ENCODE results near the gene GPSM3. TPM values are rescaled to one million over a fixed set of nuclear protein-coding genes. Genes with fewer than 3 reads are reported as not detected.

GPSM3 gene
- total and polyA plus RNA-seq, 2 of the 13 experiments (the other 11 are each of a cell fraction or from before 2014, with no cell fraction given): 0.18 to 6.2 TPM

DNA sequence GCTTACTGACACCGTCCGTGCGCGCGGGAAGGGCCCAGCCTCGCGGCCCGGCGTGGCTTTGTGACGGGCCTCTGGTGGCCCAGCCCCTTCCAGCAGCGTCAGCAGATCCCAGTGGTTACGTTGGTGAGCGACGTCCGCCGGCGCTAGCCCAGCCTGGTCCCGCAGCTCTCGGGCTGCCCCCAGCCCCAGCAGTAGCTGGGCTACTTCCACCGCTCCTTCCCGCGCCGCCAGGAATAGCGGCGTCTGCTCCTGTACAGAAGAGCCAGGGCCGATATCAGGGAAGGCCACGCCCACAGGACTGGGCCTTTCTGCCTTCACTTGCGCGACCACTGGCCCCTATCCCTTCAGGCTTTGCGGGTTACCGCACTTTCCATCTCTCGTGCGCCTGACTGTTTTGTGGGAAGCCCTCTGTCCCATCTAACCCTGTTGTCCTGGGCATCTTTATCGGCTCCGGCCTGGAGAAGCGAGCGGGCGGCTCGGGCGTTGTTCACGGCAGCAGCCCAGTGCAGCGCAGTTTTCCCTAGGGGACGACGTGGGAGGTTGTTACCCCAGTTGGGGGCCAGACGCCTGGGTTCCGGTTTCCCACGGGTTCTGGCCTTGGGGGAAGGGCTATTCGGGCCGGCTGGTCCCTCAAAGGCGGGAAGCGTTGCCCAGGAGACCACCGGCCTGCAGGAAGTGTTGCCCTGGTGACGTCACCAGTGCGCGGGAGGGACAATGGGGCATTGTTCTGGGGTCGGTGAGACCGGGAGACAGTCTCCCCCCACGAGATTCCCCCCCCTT is 3.6 kb upstream of the GPSM3 start (continued):
- TF ChIP-seq ZNF589 (CRISPR knock-in tag; conservative IDR thresholded peaks at IDR 0.05) (peak; percentile 64; the same call in 1 of the 2 replicates), ZNF564 (CRISPR knock-in tag; IDR thresholded peaks at IDR 0.05) (no peak), ZBTB3 (CRISPR knock-in tag; IDR thresholded peaks at IDR 0.05; ENCODE audit: borderline replicate concordance, low read depth) (0 out of 2 replicates have a peak, but pooled peaks have one; percentile 37), SRY (CRISPR knock-in tag; IDR thresholded peaks at IDR 0.05) (peak; percentile 92; the same call in 1 of the 2 replicates), ZNF382 (CRISPR knock-in tag; IDR thresholded peaks at IDR 0.05; ENCODE audit: borderline replicate concordance) (no peak), SP1 (IDR thresholded peaks at IDR 0.05) (no peak), SP1 (CRISPR knock-in tag; IDR thresholded peaks at IDR 0.05) (peak; percentile 89), ZNF605 (CRISPR knock-in tag; IDR thresholded peaks at IDR 0.05) (peak; percentile 95), ZNF776 (CRISPR knock-in tag; IDR thresholded peaks at IDR 0.05) (peak; percentile 82; the same call in 1 of the 2 replicates), ZNF816 (CRISPR knock-in tag; IDR thresholded peaks at IDR 0.05; ENCODE audit: borderline replicate concordance) (no peak; the same call in 1 of the 2 replicates), TCF12 (IDR thresholded peaks at IDR 0.05) (no peak), TCF12 (CRISPR knock-in tag; IDR thresholded peaks at IDR 0.05) (no peak), GPN1 (CRISPR knock-in tag; IDR thresholded peaks at IDR 0.05; ENCODE audit: borderline replicate concordance) (no peak), JUND (CRISPR knock-in tag; IDR thresholded peaks at IDR 0.05) (peak; percentile 73), ZNF367 (CRISPR knock-in tag; IDR thresholded peaks at IDR 0.05; ENCODE audit: borderline replicate concordance) (no peak), BCL6 (CRISPR knock-in tag; IDR thresholded peaks at IDR 0.05) (peak; percentile 3), AHR (CRISPR knock-in tag; IDR thresholded peaks at IDR 0.05) (peak; percentile 54; the same call in 1 of the 2 replicates), EED (CRISPR knock-in tag; IDR thresholded peaks at IDR 0.05) (peak; percentile 12; the same call in 1 of the 2 replicates), E2F1 (CRISPR knock-in tag; IDR thresholded peaks at IDR 0.05) (peak; percentile 81), ZKSCAN5 (CRISPR knock-in tag; IDR thresholded peaks at IDR 0.05) (no peak; the same call in 1 of the 2 replicates), KDM5A (IDR thresholded peaks at IDR 0.05; ENCODE audit: borderline replicate concordance, low read length) (no peak), NFYC (CRISPR knock-in tag; IDR thresholded peaks at IDR 0.05) (no peak)
- TF ChIP-seq, protein P1, sequence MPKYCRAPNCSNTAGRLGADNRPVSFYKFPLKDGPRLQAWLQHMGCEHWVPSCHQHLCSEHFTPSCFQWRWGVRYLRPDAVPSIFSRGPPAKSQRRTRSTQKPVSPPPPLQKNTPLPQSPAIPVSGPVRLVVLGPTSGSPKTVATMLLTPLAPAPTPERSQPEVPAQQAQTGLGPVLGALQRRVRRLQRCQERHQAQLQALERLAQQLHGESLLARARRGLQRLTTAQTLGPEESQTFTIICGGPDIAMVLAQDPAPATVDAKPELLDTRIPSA (CRISPR knock-in tag; IDR thresholded peaks at IDR 0.05; ENCODE audit: borderline replicate concordance): no peak
- TF ChIP-seq, protein P2, sequence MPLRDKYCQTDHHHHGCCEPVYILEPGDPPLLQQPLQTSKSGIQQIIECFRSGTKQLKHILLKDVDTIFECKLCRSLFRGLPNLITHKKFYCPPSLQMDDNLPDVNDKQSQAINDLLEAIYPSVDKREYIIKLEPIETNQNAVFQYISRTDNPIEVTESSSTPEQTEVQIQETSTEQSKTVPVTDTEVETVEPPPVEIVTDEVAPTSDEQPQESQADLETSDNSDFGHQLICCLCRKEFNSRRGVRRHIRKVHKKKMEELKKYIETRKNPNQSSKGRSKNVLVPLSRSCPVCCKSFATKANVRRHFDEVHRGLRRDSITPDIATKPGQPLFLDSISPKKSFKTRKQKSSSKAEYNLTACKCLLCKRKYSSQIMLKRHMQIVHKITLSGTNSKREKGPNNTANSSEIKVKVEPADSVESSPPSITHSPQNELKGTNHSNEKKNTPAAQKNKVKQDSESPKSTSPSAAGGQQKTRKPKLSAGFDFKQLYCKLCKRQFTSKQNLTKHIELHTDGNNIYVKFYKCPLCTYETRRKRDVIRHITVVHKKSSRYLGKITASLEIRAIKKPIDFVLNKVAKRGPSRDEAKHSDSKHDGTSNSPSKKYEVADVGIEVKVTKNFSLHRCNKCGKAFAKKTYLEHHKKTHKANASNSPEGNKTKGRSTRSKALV (CRISPR knock-in tag; IDR thresholded peaks at IDR 0.05): no peak; the same call in 1 of the 2 replicates
- TF ChIP-seq, protein P3, sequence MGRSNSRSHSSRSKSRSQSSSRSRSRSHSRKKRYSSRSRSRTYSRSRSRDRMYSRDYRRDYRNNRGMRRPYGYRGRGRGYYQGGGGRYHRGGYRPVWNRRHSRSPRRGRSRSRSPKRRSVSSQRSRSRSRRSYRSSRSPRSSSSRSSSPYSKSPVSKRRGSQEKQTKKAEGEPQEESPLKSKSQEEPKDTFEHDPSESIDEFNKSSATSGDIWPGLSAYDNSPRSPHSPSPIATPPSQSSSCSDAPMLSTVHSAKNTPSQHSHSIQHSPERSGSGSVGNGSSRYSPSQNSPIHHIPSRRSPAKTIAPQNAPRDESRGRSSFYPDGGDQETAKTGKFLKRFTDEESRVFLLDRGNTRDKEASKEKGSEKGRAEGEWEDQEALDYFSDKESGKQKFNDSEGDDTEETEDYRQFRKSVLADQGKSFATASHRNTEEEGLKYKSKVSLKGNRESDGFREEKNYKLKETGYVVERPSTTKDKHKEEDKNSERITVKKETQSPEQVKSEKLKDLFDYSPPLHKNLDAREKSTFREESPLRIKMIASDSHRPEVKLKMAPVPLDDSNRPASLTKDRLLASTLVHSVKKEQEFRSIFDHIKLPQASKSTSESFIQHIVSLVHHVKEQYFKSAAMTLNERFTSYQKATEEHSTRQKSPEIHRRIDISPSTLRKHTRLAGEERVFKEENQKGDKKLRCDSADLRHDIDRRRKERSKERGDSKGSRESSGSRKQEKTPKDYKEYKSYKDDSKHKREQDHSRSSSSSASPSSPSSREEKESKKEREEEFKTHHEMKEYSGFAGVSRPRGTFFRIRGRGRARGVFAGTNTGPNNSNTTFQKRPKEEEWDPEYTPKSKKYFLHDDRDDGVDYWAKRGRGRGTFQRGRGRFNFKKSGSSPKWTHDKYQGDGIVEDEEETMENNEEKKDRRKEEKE (IDR thresholded peaks at IDR 0.05): no peak
